Left lung (tissue), 14 donors: ENCODE measurements around the gene LIMS1. TPM values are rescaled to one million over a fixed set of nuclear protein-coding genes. Genes with fewer than 3 reads are reported as not detected.

Experiments
- ATAC-seq: fragments of 200-7000 bp; cut with Tn5 transposase; one replicate; pipeline ENCODE4 v1.9.1; 2020; ENCODE audit warnings: moderate library complexity
- DNase-seq, 4 donors: peaks; one replicate each; pipeline ENCODE4 v3.0.0-alpha.2; 2013 to 2020
- H3K27ac ChIP-seq, 2 donors: fragments of 200-600 bp; sonication (generic) in 1 of 2; one replicate each; pipeline versions ENCODE4 v1.5.0 to v1.8.0; 2020 to 2021
- H3K27me3 ChIP-seq, 2 donors: fragments of 200-600 bp; sonication (generic) in 1 of 2; one replicate each; pipeline versions ENCODE4 v1.5.0 to v1.8.0; 2020 to 2021
- H3K36me3 ChIP-seq, 2 donors: fragments of 200-600 bp; sonication (generic) in 1 of 2; one replicate each; pipeline versions ENCODE4 v1.5.0 to v1.8.0; 2020 to 2021
- H3K4me1 ChIP-seq, 2 donors: fragments of 200-600 bp; one replicate each; pipeline ENCODE4 v1.8.0; 2021
- H3K4me3 ChIP-seq, 2 donors: fragments of 200-600 bp; sonication (generic) in 1 of 2; one replicate each; pipeline versions ENCODE4 v1.5.0 to v1.8.0; 2020 to 2021; ENCODE audit warnings: mild to moderate bottlenecking in 1 of 2
- H3K9me3 ChIP-seq, 2 donors: fragments of 200-600 bp; sonication (generic) in 1 of 2; one replicate each; pipeline versions ENCODE4 v1.5.0 to v1.8.0; 2020 to 2021
- intact Hi-C, 2 donors: fragments of 100-400 bp; cut with DNase I; formaldehyde crosslinking; loops; one replicate each; pipeline versions ENCODE4 v1.11.2 to v1.14.2; 2022
- long read RNA-seq, 12 donors: library from polyadenylated mRNA in 2 of 12; unstranded in 2 of 12; transcript quantifications; one replicate each; pipeline ENCODE4 v2.0.0 and lab custom pipeline, GENCODE V29; 2019 to 2026
- polyA plus RNA-seq, 6 donors: library from polyadenylated mRNA; unstranded; fragments of 120-200 nt; gene quantifications; one replicate each; pipeline ENCODE4 v1.2.1, GENCODE V29; 2013; ENCODE audit not compliant: insufficient read length in 6 of 6
- total RNA-seq, 2 donors: library from RNA; stranded (reverse); fragmentation: NEBNext Ultra II Directional; extraction: Animal tissue kit (Norgen Biotek cat#: 25700); gene quantifications; one replicate each; pipeline ENCODE4 v1.2.1, GENCODE V29; 2021
- TF ChIP-seq, protein P1 (sequence below), 2 donors: fragments of 200-600 bp; sonication (generic) in 1 of 2; IDR thresholded peaks; one replicate each; pipeline versions ENCODE4 v1.5.0 to v1.8.0; 2021; ENCODE audit warnings: antibody characterized with exemption in 2 of 2
- donor health status: DM: no; HTN: yes; CAD: no.
- donor health status: DM: no; HTN: no; CAD: no.

LIMS1 gene
- total RNA-seq (100 to 1,000 TPM; 111 to 122 TPM), polyA plus RNA-seq (10 to 100 TPM; 63.2 to 71.7 (median 68.9) TPM)
- long read RNA-seq, donor 1, full-length matches to known transcripts: 32 of 47 reads
- long read RNA-seq, donor 1, partial matches to known transcripts: 15 of 47 reads
- long read RNA-seq, donor 1, other reads (novel, unspliced or antisense): 0 of 47 reads
- long read RNA-seq, donor 2, full-length matches to known transcripts: 33 of 41 reads
- long read RNA-seq, donor 2, partial matches to known transcripts: 8 of 41 reads
- long read RNA-seq, donor 2, other reads (novel, unspliced or antisense): 0 of 41 reads
- long read RNA-seq, donor 3, full-length matches to known transcripts: 15 of 15 reads
- long read RNA-seq, donor 3, partial matches to known transcripts: 0 of 15 reads
- long read RNA-seq, donor 3, other reads (novel, unspliced or antisense): 0 of 15 reads
- long read RNA-seq, donor 4, full-length matches to known transcripts: 59 of 69 reads
- long read RNA-seq, donor 4, partial matches to known transcripts: 1 of 69 reads
- long read RNA-seq, donor 4, other reads (novel, unspliced or antisense): 9 of 69 reads
- long read RNA-seq, donor 5, full-length matches to known transcripts: 15 of 28 reads
- long read RNA-seq, donor 5, partial matches to known transcripts: 13 of 28 reads
- long read RNA-seq, donor 5, other reads (novel, unspliced or antisense): 0 of 28 reads
- long read RNA-seq, donor 6, full-length matches to known transcripts: 10 of 10 reads
- long read RNA-seq, donor 6, partial matches to known transcripts: 0 of 10 reads
- long read RNA-seq, donor 6, other reads (novel, unspliced or antisense): 0 of 10 reads
- long read RNA-seq, donor 7, full-length matches to known transcripts: 9 of 9 reads
- long read RNA-seq, donor 7, partial matches to known transcripts: 0 of 9 reads
- long read RNA-seq, donor 7, other reads (novel, unspliced or antisense): 0 of 9 reads
- long read RNA-seq, donor 8, full-length matches to known transcripts: 11 of 22 reads
- long read RNA-seq, donor 8, partial matches to known transcripts: 11 of 22 reads
- long read RNA-seq, donor 8, other reads (novel, unspliced or antisense): 0 of 22 reads
- long read RNA-seq, donor 9: 0 reads
- long read RNA-seq, donor 10, full-length matches to known transcripts: 32 of 34 reads
- long read RNA-seq, donor 10, partial matches to known transcripts: 0 of 34 reads
- long read RNA-seq, donor 10, other reads (novel, unspliced or antisense): 2 of 34 reads
- long read RNA-seq, donor 11, full-length matches to known transcripts: 5 of 5 reads
- long read RNA-seq, donor 11, partial matches to known transcripts: 0 of 5 reads
- long read RNA-seq, donor 11, other reads (novel, unspliced or antisense): 0 of 5 reads
- long read RNA-seq, donor 12, full-length matches to known transcripts: 15 of 23 reads
- long read RNA-seq, donor 12, partial matches to known transcripts: 8 of 23 reads
- long read RNA-seq, donor 12, other reads (novel, unspliced or antisense): 0 of 23 reads

DNA sequence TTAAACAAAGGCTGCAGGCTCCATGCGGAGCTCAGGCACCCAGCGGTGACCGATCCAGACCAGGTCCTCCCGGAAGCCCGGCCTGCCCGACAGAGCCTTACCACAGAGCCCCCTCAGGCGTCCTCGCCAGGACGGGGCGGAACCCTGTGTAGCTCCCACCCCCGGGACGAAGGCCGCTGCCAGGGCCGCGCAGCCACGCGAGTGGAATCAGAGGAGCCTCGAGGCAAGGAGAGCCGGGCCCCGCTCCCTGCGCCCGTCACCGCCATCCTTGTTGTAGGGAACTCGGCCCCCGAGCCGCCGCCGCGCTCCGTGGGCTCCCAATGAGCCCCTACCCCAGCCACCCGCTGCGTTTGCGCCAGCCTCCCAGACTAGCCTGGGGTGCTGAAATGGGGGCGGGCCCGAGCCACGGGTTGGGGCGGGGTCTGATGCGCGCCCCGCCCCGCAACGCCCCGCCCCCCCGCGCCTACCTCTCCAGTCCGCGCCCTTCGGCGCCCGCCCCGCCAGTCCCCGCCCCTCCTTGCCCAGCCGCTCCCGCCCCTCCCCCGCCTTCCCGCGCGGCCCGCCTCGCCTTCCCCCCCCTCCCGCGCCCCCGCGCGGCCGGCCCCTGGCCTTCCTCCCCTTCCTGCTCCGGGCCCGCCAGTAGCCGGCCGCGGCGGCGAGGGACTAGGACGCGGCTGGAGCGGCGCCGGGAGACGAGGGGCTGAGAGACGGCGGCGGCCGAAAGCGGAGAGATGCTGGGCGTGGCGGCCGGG, at the start of gene LIMS1:
Gene LIMS1, plus strand, starts transcription at position 639 of the 752 bp plus-strand sequence. Its CDS starts 93 bp downstream, at position 732.
- ATAC-seq (peak; percentile 97), DNase-seq (peak; percentile 89 to 97 (median 94))
- no peaks in the 10 kb centered on the region for H3K36me3 ChIP-seq
- intact Hi-C loops: no loop called here
- no peaks in the 10 kb centered on the region for H3K27me3 ChIP-seq
- H3K4me1 ChIP-seq: peaks cover 0 to 33% of the 10 kb centered on the region in 2 donors
- H3K27ac ChIP-seq: peak within 1 kb of the TSS; percentile 93 to 96
- TF ChIP-seq, protein P1, sequence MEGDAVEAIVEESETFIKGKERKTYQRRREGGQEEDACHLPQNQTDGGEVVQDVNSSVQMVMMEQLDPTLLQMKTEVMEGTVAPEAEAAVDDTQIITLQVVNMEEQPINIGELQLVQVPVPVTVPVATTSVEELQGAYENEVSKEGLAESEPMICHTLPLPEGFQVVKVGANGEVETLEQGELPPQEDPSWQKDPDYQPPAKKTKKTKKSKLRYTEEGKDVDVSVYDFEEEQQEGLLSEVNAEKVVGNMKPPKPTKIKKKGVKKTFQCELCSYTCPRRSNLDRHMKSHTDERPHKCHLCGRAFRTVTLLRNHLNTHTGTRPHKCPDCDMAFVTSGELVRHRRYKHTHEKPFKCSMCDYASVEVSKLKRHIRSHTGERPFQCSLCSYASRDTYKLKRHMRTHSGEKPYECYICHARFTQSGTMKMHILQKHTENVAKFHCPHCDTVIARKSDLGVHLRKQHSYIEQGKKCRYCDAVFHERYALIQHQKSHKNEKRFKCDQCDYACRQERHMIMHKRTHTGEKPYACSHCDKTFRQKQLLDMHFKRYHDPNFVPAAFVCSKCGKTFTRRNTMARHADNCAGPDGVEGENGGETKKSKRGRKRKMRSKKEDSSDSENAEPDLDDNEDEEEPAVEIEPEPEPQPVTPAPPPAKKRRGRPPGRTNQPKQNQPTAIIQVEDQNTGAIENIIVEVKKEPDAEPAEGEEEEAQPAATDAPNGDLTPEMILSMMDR (IDR thresholded peaks at IDR 0.05): no peak
- peak within 1 kb of the TSS; percentile 62 to 74 for H3K4me3 ChIP-seq
- H3K9me3 ChIP-seq: no peaks in the 10 kb centered on the region

DNA sequence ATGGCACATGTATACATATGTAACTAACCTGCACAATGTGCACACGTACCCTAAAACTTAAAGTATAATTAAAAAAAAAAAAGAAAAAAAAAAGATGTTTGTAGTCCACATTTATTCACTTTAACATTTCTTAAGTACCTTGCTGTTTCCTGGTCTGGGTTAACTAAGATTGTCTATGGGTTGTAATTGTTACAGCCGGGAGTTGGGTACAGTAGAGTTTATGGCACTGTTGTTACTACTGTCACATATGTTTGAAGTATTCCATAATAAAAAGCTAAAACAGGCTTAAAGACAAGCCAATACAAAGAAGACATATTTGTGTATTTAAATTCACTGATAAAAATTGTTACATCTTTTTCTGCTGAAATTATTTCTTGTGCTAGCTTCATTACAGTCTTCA, 49.0 kb upstream of the LIMS1 start:
- no peaks in the 10 kb centered on the region for H3K27me3 ChIP-seq
- ATAC-seq (no peak), DNase-seq (no peak)
- intact Hi-C loops: no loop called here
- no peaks in the 10 kb centered on the region for H3K4me1 ChIP-seq
- peaks cover 0 to 83% of the 10 kb centered on the region in 2 donors for H3K36me3 ChIP-seq
- no peak overlapping the region for H3K4me3 ChIP-seq
- H3K9me3 ChIP-seq: no peaks in the 10 kb centered on the region
- TF ChIP-seq, protein P1 (IDR thresholded peaks at IDR 0.05): no peak
- H3K27ac ChIP-seq: no peak overlapping the region

DNA sequence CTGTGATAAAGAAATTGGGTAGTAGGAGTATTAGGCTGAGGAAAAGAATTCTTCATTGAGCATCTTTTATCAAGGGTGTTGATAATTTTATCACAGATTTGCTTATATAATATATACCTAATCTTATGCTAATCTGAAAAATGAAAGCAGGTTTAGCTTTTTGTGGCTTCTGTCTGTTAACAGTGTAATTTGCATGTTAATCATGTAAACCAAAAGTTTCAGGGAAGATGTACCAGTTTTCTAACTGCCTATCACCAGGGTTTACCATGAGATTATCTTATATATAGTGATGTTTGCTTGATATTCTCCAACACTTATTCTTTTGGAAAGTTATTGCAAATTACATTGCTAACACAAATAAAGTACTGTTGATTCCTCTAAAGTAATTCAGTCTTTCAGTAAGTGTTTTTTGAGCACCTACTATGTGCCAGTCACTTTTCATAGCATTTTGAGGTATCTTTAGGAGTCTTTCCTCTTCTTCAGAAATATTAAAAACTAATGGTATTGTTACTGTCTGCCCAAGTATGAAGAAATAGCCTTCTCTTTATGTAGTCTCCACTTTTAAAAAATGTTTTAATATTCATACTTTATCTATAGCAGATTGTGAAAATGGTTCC, 43.7 kb upstream of the LIMS1 start:
- intact Hi-C loops: no loop called here
- Histone ChIP-seq H3K4me1 (no peaks in the 10 kb centered on the region), H3K9me3 (no peaks in the 10 kb centered on the region), H3K36me3 (peaks cover 0 to 94% of the 10 kb centered on the region in 2 donors), H3K27ac (no peak overlapping the region), H3K27me3 (no peaks in the 10 kb centered on the region), H3K4me3 (no peak overlapping the region)
- ATAC-seq (no peak), DNase-seq (no peak)
- TF ChIP-seq, protein P1 (IDR thresholded peaks at IDR 0.05): no peak

DNA sequence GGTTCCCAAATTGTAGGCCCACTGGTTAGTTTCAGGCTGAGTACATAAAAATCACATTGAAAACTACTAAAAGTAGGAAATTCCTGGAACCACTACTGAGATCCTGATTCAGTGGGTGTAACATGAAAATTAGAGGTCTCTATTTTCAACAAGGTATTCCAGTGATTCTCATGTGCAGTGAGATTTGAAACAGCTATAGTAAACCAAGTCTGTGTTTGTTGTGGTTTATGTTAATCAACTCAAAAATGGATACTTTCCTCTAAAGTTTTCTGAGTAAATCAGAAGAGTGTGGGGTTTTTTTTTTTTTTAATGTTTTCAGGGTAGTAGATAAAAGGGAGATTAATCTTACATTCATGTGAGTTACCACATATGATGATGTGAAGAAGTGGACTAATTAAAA, 42.4 kb upstream of the LIMS1 start:
- DNase-seq: no peak
- ATAC-seq: no peak
- Histone ChIP-seq H3K27me3 (no peaks in the 10 kb centered on the region), H3K4me3 (no peak overlapping the region), H3K36me3 (peaks cover 0 to 87% of the 10 kb centered on the region in 2 donors), H3K4me1 (no peaks in the 10 kb centered on the region), H3K9me3 (no peaks in the 10 kb centered on the region), H3K27ac (no peak overlapping the region)
- TF ChIP-seq, protein P1 (IDR thresholded peaks at IDR 0.05): no peak
- intact Hi-C loops: no loop called here
